Stimulated activated effector memory CD8-positive, alpha-beta T cell treated with anti-CD3 and anti-CD28 coated beads, Interleukin-12 subunit alpha, Interleukin-12 subunit beta, amount 100 ng/mL, for 72 hours (primary cell): ENCODE results near the gene CD163L1.

Experiments
- ATAC-seq: fragments of 150-1000 bp; cut with Tn5 transposase; 2 replicates; pipeline ENCODE4 v1.10.0; 2021
- DNase-seq, 2 donors: peaks; one replicate each; pipeline ENCODE4 v3.0.0; 2021 to 2022; ENCODE audit warnings: low spot score in 2 of 2
- H3K27ac Mint-ChIP-seq: one replicate; pipeline ENCODE4 v1.8.0; 2022; ENCODE audit warnings: mild to moderate bottlenecking, mixed read lengths
- H3K36me3 Mint-ChIP-seq: one replicate; pipeline ENCODE4 v1.8.0; 2022; ENCODE audit warnings: mild to moderate bottlenecking, mixed read lengths
- H3K4me1 Mint-ChIP-seq: one replicate; pipeline ENCODE4 v1.8.0; 2022; ENCODE audit warnings: mixed read lengths
- H3K4me3 Mint-ChIP-seq: one replicate; pipeline ENCODE4 v1.8.0; 2022; ENCODE audit warnings: mild to moderate bottlenecking, mixed read lengths
- H3K9me3 Mint-ChIP-seq: one replicate; pipeline ENCODE4 v1.8.0; 2022; ENCODE audit warnings: mixed read lengths

Gene CD163L1

GRCh38 chr12:7444076-7444475 lies at the start of gene CD163L1:
Gene CD163L1, minus strand, starts transcription at chr12:7444153. Its CDS starts 26 bp downstream, at chr12:7444127.
- ATAC-seq (no peak), DNase-seq (no peak)
- no peak within 1 kb of the TSS for H3K4me3 Mint-ChIP-seq

GRCh38 chr12:7493006-7493405 lies 49.1 kb upstream of the CD163L1 start:
- Mint-ChIP-seq H3K27ac (no peak overlapping the region), H3K36me3 (no peaks in the 10 kb centered on the region), H3K4me1 (no peaks in the 10 kb centered on the region), H3K4me3 (no peak overlapping the region), H3K9me3 (no peaks in the 10 kb centered on the region)
- ATAC-seq (no peak), DNase-seq (no peak)

More at GRCh38 chr12:7444076-7444475, at the start of gene CD163L1:
- H3K36me3 Mint-ChIP-seq, result no peaks in the 10 kb centered on the region
- peaks cover 7% of the 10 kb centered on the region for H3K4me1 Mint-ChIP-seq
- no peaks in the 10 kb centered on the region for H3K9me3 Mint-ChIP-seq
- no peak within 1 kb of the TSS for H3K27ac Mint-ChIP-seq

- Mint-ChIP-seq H3K27ac (no peak overlapping the region), H3K4me1 (no peaks in the 10 kb centered on the region), H3K9me3 (no peaks in the 10 kb centered on the region), H3K36me3 (no peaks in the 10 kb centered on the region), H3K4me3 (no peak overlapping the region)
- DNase-seq (no peak), ATAC-seq (no peak)
Measured at GRCh38 chr12:7486512-7486911, 42.6 kb upstream of the CD163L1 start.

GRCh38 chr12:7485095-7485494 lies 41.1 kb upstream of the CD163L1 start:
- no peaks in the 10 kb centered on the region for H3K4me1 Mint-ChIP-seq
- no peaks in the 10 kb centered on the region for H3K36me3 Mint-ChIP-seq
- no peak for DNase-seq
- no peak for ATAC-seq
- H3K9me3 Mint-ChIP-seq, result no peaks in the 10 kb centered on the region
- no peak overlapping the region for H3K4me3 Mint-ChIP-seq
- H3K27ac Mint-ChIP-seq, result no peak overlapping the region

GRCh38 chr12:7483343-7483742 lies 39.4 kb upstream of the CD163L1 start:
- H3K4me1 Mint-ChIP-seq, result no peaks in the 10 kb centered on the region
- H3K27ac Mint-ChIP-seq, result no peak overlapping the region
- no peaks in the 10 kb centered on the region for H3K9me3 Mint-ChIP-seq
- H3K36me3 Mint-ChIP-seq, result no peaks in the 10 kb centered on the region
- no peak for ATAC-seq
- DNase-seq, result no peak
- no peak overlapping the region for H3K4me3 Mint-ChIP-seq

GRCh38 chr12:7479771-7480170 lies 35.8 kb upstream of the CD163L1 start:
- DNase-seq (no peak), ATAC-seq (no peak)
- no peak overlapping the region for H3K4me3 Mint-ChIP-seq
- H3K27ac Mint-ChIP-seq, result no peak overlapping the region
- H3K4me1 Mint-ChIP-seq, result no peaks in the 10 kb centered on the region
- H3K36me3 Mint-ChIP-seq, result no peaks in the 10 kb centered on the region
- H3K9me3 Mint-ChIP-seq, result no peaks in the 10 kb centered on the region

- Mint-ChIP-seq H3K9me3 (peaks cover 10% of the 10 kb centered on the region), H3K36me3 (no peaks in the 10 kb centered on the region), H3K27ac (no peak overlapping the region), H3K4me3 (no peak overlapping the region), H3K4me1 (no peaks in the 10 kb centered on the region)
- DNase-seq (no peak), ATAC-seq (no peak)
Measured at GRCh38 chr12:7472060-7472459, 28.1 kb upstream of the CD163L1 start.

- DNase-seq (peak in 1 of 2 donors; percentile 70), ATAC-seq (peak; percentile 70)
- Mint-ChIP-seq H3K4me3 (no peak overlapping the region), H3K27ac (no peak overlapping the region), H3K9me3 (no peaks in the 10 kb centered on the region), H3K4me1 (no peaks in the 10 kb centered on the region), H3K36me3 (no peaks in the 10 kb centered on the region)
Measured at GRCh38 chr12:7460375-7461259, 16.7 kb upstream of the CD163L1 start.

- peak; percentile 19 for ATAC-seq
- no peak overlapping the region for H3K4me3 Mint-ChIP-seq
- H3K36me3 Mint-ChIP-seq, result no peaks in the 10 kb centered on the region
- no peak overlapping the region for H3K27ac Mint-ChIP-seq
- H3K4me1 Mint-ChIP-seq, result no peaks in the 10 kb centered on the region
- H3K9me3 Mint-ChIP-seq, result no peaks in the 10 kb centered on the region
- DNase-seq, result no peak
Measured at GRCh38 chr12:7459973-7460372, 16.0 kb upstream of the CD163L1 start.

- DNase-seq, result no peak
- Mint-ChIP-seq H3K4me3 (no peak overlapping the region), H3K36me3 (no peaks in the 10 kb centered on the region), H3K27ac (no peak overlapping the region), H3K4me1 (no peaks in the 10 kb centered on the region), H3K9me3 (peaks cover 7% of the 10 kb centered on the region)
- no peak for ATAC-seq
Measured at GRCh38 chr12:7451756-7452155, 7.8 kb upstream of the CD163L1 start.

GRCh38 chr12:7450667-7451066 lies 6.7 kb upstream of the CD163L1 start:
- no peak overlapping the region for H3K4me3 Mint-ChIP-seq

GRCh38 chr12:7448099-7448498 lies 4.1 kb upstream of the CD163L1 start:
- ATAC-seq (no peak), DNase-seq (no peak)
- no peak overlapping the region for H3K4me3 Mint-ChIP-seq
- no peak overlapping the region for H3K27ac Mint-ChIP-seq
- no peaks in the 10 kb centered on the region for H3K36me3 Mint-ChIP-seq
- H3K9me3 Mint-ChIP-seq, result no peaks in the 10 kb centered on the region
- H3K4me1 Mint-ChIP-seq, result no peaks in the 10 kb centered on the region

More at GRCh38 chr12:7450667-7451066, 6.7 kb upstream of the CD163L1 start:
- ATAC-seq (no peak), DNase-seq (no peak)
- Mint-ChIP-seq H3K9me3 (peaks cover 7% of the 10 kb centered on the region), H3K4me1 (no peaks in the 10 kb centered on the region), H3K36me3 (no peaks in the 10 kb centered on the region), H3K27ac (no peak overlapping the region)

GRCh38 chr12:7444537-7444936 lies 584 bp upstream of the CD163L1 start:
- no peak for DNase-seq
- ATAC-seq, result no peak
- H3K27ac Mint-ChIP-seq, result no peak overlapping the region
- H3K9me3 Mint-ChIP-seq, result no peaks in the 10 kb centered on the region
- H3K4me3 Mint-ChIP-seq, result no peak overlapping the region
- H3K36me3 Mint-ChIP-seq, result no peaks in the 10 kb centered on the region
- peaks cover 5% of the 10 kb centered on the region for H3K4me1 Mint-ChIP-seq

GRCh38 chr12:7441216-7441615 lies 2.7 kb downstream of the CD163L1 start:
- no peak overlapping the region for H3K4me3 Mint-ChIP-seq
- H3K9me3 Mint-ChIP-seq, result no peaks in the 10 kb centered on the region
- no peak for DNase-seq
- peaks cover 7% of the 10 kb centered on the region for H3K4me1 Mint-ChIP-seq
- ATAC-seq, result no peak
- no peak overlapping the region for H3K27ac Mint-ChIP-seq
- H3K36me3 Mint-ChIP-seq, result no peaks in the 10 kb centered on the region

GRCh38 chr12:7439579-7440505 lies 4.1 kb downstream of the CD163L1 start:
- peak overlapping the region; percentile 71 for H3K4me3 Mint-ChIP-seq
- no peaks in the 10 kb centered on the region for H3K9me3 Mint-ChIP-seq
- H3K4me1 Mint-ChIP-seq, result peaks cover 7% of the 10 kb centered on the region
- ATAC-seq (peak; percentile 89), DNase-seq (peak in 1 of 2 donors; percentile 65)
- no peak overlapping the region for H3K27ac Mint-ChIP-seq
- no peaks in the 10 kb centered on the region for H3K36me3 Mint-ChIP-seq
